Measurements from ENCODE around the gene RBFA. TPM values are rescaled to one million over a fixed set of nuclear protein-coding genes. Genes with fewer than 3 reads are reported as not detected.

The RBFA gene
- total and polyA plus RNA-seq, 2 experiments from 2014 or later, result 33.8 to 43.3 TPM

GRCh38 chr18:80065705-80066104, 31.5 kb downstream of the RBFA start:
- no peak for ATAC-seq
- Mint-ChIP-seq H3K4me3 (no peak overlapping the region), H3K27me3 (ENCODE audit: insufficient read depth, low read depth, poor library complexity) (peaks cover 3% of the 10 kb centered on the region), H3K27ac (no peak overlapping the region), H3K36me3 (ENCODE audit: low read depth) (peaks cover 12% of the 10 kb centered on the region; the same call in 2 of the 3 replicates), H3K4me1 (no peaks in the 10 kb centered on the region), H3K9me3 (peaks cover 28% of the 10 kb centered on the region)
- Histone ChIP-seq H3K9me2 (ENCODE audit: insufficient read depth) (no peaks in the 10 kb centered on the region), H3K36me3 (ENCODE audit: insufficient read depth) (no peaks in the 10 kb centered on the region), H3K4me2 (no peak overlapping the region), H2AFZ (no peak overlapping the region), H4K20me1 (replicated peaks; ENCODE audit: insufficient read depth) (no peaks in the 10 kb centered on the region), H3K79me2 (replicated peaks; ENCODE audit: insufficient read depth) (no peaks in the 10 kb centered on the region), H3K27ac (ENCODE audit: low read depth) (no peak overlapping the region), H3K4me1 (ENCODE audit: insufficient read depth) (no peaks in the 10 kb centered on the region), H3K27me3 (ENCODE audit: insufficient read depth) (no peaks in the 10 kb centered on the region), H3K4me3 (no peak overlapping the region), H3F3A (replicated peaks; ENCODE audit: low read depth) (no peaks in the 10 kb centered on the region)
- TF ChIP-seq CTCF (conservative IDR thresholded peaks at IDR 0.05; ENCODE audit: low read depth in 2 of 2) (no peak), POLR2AphosphoS5 (IDR thresholded peaks at IDR 0.05; ENCODE audit: low read depth) (no peak), ZNF114 (CRISPR knock-in tag; IDR thresholded peaks at IDR 0.05) (no peak), JUNB (IDR thresholded peaks at IDR 0.05; ENCODE audit: unreplicated experiment) (no peak), REST (IDR thresholded peaks at IDR 0.05; ENCODE audit: unreplicated experiment) (no peak), ZNF331 (CRISPR knock-in tag; IDR thresholded peaks at IDR 0.05; ENCODE audit: low read depth) (no peak), STAT1 (IDR thresholded peaks at IDR 0.05; ENCODE audit: unreplicated experiment) (no peak), CREB1 (CRISPR knock-in tag; IDR thresholded peaks at IDR 0.05; ENCODE audit: low read depth) (no peak), ETS1 (IDR thresholded peaks at IDR 0.05) (no peak)
- TF ChIP-seq, protein P1, sequence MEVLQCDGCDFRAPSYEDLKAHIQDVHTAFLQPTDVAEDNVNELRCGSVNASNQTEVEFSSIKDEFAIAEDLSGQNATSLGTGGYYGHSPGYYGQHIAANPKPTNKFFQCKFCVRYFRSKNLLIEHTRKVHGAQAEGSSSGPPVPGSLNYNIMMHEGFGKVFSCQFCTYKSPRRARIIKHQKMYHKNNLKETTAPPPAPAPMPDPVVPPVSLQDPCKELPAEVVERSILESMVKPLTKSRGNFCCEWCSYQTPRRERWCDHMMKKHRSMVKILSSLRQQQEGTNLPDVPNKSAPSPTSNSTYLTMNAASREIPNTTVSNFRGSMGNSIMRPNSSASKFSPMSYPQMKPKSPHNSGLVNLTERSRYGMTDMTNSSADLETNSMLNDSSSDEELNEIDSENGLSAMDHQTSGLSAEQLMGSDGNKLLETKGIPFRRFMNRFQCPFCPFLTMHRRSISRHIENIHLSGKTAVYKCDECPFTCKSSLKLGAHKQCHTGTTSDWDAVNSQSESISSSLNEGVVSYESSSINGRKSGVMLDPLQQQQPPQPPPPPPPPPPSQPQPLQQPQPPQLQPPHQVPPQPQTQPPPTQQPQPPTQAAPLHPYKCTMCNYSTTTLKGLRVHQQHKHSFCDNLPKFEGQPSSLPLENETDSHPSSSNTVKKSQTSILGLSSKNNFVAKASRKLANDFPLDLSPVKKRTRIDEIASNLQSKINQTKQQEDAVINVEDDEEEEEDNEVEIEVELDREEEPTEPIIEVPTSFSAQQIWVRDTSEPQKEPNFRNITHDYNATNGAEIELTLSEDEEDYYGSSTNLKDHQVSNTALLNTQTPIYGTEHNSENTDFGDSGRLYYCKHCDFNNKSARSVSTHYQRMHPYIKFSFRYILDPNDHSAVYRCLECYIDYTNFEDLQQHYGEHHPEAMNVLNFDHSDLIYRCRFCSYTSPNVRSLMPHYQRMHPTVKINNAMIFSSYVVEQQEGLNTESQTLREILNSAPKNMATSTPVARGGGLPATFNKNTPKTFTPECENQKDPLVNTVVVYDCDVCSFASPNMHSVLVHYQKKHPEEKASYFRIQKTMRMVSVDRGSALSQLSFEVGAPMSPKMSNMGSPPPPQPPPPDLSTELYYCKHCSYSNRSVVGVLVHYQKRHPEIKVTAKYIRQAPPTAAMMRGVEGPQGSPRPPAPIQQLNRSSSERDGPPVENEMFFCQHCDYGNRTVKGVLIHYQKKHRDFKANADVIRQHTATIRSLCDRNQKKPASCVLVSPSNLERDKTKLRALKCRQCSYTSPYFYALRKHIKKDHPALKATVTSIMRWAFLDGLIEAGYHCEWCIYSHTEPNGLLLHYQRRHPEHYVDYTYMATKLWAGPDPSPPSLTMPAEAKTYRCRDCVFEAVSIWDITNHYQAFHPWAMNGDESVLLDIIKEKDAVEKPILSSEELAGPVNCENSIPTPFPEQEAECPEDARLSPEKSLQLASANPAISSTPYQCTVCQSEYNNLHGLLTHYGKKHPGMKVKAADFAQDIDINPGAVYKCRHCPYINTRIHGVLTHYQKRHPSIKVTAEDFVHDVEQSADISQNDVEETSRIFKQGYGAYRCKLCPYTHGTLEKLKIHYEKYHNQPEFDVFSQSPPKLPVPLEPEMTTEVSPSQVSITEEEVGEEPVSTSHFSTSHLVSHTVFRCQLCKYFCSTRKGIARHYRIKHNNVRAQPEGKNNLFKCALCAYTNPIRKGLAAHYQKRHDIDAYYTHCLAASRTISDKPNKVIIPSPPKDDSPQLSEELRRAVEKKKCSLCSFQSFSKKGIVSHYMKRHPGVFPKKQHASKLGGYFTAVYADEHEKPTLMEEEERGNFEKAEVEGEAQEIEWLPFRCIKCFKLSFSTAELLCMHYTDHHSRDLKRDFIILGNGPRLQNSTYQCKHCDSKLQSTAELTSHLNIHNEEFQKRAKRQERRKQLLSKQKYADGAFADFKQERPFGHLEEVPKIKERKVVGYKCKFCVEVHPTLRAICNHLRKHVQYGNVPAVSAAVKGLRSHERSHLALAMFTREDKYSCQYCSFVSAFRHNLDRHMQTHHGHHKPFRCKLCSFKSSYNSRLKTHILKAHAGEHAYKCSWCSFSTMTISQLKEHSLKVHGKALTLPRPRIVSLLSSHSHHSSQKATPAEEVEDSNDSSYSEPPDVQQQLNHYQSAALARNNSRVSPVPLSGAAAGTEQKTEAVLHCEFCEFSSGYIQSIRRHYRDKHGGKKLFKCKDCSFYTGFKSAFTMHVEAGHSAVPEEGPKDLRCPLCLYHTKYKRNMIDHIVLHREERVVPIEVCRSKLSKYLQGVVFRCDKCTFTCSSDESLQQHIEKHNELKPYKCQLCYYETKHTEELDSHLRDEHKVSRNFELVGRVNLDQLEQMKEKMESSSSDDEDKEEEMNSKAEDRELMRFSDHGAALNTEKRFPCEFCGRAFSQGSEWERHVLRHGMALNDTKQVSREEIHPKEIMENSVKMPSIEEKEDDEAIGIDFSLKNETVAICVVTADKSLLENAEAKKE (CRISPR knock-in tag; IDR thresholded peaks at IDR 0.05), result no peak
- DNase-seq (ENCODE audit: low spot score), result no peak
